Thymus (tissue), 11 donors: ENCODE results near the gene PDE4B. TPM values are rescaled to one million over a fixed set of nuclear protein-coding genes. Genes with fewer than 3 reads are reported as not detected.
"Not testable (repeated sequence)": the region's sequence is repeated elsewhere in the genome, so short reads cannot be mapped to it uniquely, and the experiment has no call there.

ENCODE experiments used
- DNase-seq, 9 donors: peaks; one replicate each; pipeline ENCODE4 v3.0.0-alpha.2; 2013; ENCODE audit warnings: low spot score in 9 of 9, low read depth in 6 of 9, missing footprints in 1 of 9
- H3K27ac ChIP-seq, 2 donors: one replicate each; pipeline ENCODE4 v1.5.1; 2013; ENCODE audit warnings: control low read depth in 1 of 2, low read depth in 1 of 2, low read length in 1 of 2, mild to moderate bottlenecking in 1 of 2, moderate library complexity in 1 of 2
- H3K27me3 ChIP-seq, 2 donors: one replicate each; pipeline ENCODE4 v1.5.1; 2013; ENCODE audit warnings: low read length in 1 of 2; ENCODE audit not compliant: control insufficient read depth in 2 of 2, insufficient read depth in 1 of 2
- H3K36me3 ChIP-seq, 2 donors: one replicate each; pipeline ENCODE4 v1.5.1; 2013; ENCODE audit warnings: low read length in 1 of 2, mild to moderate bottlenecking in 1 of 2, moderate library complexity in 1 of 2; ENCODE audit not compliant: control insufficient read depth in 2 of 2, insufficient read depth in 2 of 2
- H3K4me1 ChIP-seq, 2 donors: one replicate each; pipeline ENCODE4 v1.5.1; 2013; ENCODE audit warnings: low read length in 2 of 2; ENCODE audit not compliant: control insufficient read depth in 2 of 2, insufficient read depth in 2 of 2
- H3K4me3 ChIP-seq, 2 donors: one replicate each; pipeline ENCODE4 v1.5.1; 2013; ENCODE audit warnings: low read length in 2 of 2, control low read depth in 1 of 2, mild to moderate bottlenecking in 1 of 2
- H3K9me3 ChIP-seq, 2 donors: one replicate each; pipeline ENCODE4 v1.5.1; 2013; ENCODE audit warnings: low read length in 1 of 2, mild to moderate bottlenecking in 1 of 2; ENCODE audit not compliant: control insufficient read depth in 2 of 2, insufficient read depth in 1 of 2
- WGBS: extraction: QIAGEN DNeasy Blood & Tissue Kit; methylation state at CpG from one replicate; pipeline ENCODE4 v1.1.7; 2013; 5-methylcytosine and 5-hydroxymethylcytosine counted together
- polyA plus RNA-seq: library from polyadenylated mRNA; stranded (reverse); fragments of 200-250 nt; gene quantifications from one replicate; pipeline ENCODE4 v1.2.3, GENCODE V29; 2013
- total RNA-seq: library from RNA; stranded (reverse); fragments of 120-200 nt; gene quantifications from one replicate; pipeline ENCODE4 v1.2.4, GENCODE V29; 2013
- donor health status: healthy.

Gene PDE4B
- total and polyA plus RNA-seq, 2 donors: 9.9 to 10.9 TPM

- no peaks in the 10 kb centered on the region for H3K9me3 ChIP-seq
- DNase-seq: no peak
- 77% methylated on average over 3 of the region's 3 CpGs for WGBS
- no peak overlapping the region for H3K4me3 ChIP-seq
- H3K27ac ChIP-seq: no peak overlapping the region
- no peaks in the 10 kb centered on the region for H3K4me1 ChIP-seq
- H3K27me3 ChIP-seq: no peaks in the 10 kb centered on the region
- no peaks in the 10 kb centered on the region for H3K36me3 ChIP-seq
Observed at GRCh38 chr1:66316464-66317247, 524.0 kb downstream of the PDE4B start.

- WGBS: 76% methylated on average over 1 of the region's 1 CpG
Observed at GRCh38 chr1:66317248-66317515, 524.5 kb downstream of the PDE4B start.

GRCh38 chr1:66320231-66320630 is 527.5 kb downstream of the PDE4B start:
- Histone ChIP-seq H3K4me3 (no peak overlapping the region), H3K9me3 (no peaks in the 10 kb centered on the region), H3K27me3 (no peaks in the 10 kb centered on the region), H3K36me3 (no peaks in the 10 kb centered on the region), H3K27ac (no peak overlapping the region), H3K4me1 (no peaks in the 10 kb centered on the region)
- DNase-seq: no peak
- WGBS: 89% methylated on average over 1 of the region's 1 CpG

More at GRCh38 chr1:66317248-66317515, 524.5 kb downstream of the PDE4B start:
- DNase-seq: no peak
- Histone ChIP-seq H3K4me1 (no peaks in the 10 kb centered on the region), H3K27ac (no peak overlapping the region), H3K9me3 (no peaks in the 10 kb centered on the region), H3K27me3 (no peaks in the 10 kb centered on the region), H3K4me3 (no peak overlapping the region), H3K36me3 (no peaks in the 10 kb centered on the region)

GRCh38 chr1:66322462-66322861 is 529.8 kb downstream of the PDE4B start:
- not testable (repeated sequence) for H3K27me3 ChIP-seq, H3K27ac ChIP-seq
- WGBS: 92% methylated on average over 2 of the region's 2 CpGs

DNA sequence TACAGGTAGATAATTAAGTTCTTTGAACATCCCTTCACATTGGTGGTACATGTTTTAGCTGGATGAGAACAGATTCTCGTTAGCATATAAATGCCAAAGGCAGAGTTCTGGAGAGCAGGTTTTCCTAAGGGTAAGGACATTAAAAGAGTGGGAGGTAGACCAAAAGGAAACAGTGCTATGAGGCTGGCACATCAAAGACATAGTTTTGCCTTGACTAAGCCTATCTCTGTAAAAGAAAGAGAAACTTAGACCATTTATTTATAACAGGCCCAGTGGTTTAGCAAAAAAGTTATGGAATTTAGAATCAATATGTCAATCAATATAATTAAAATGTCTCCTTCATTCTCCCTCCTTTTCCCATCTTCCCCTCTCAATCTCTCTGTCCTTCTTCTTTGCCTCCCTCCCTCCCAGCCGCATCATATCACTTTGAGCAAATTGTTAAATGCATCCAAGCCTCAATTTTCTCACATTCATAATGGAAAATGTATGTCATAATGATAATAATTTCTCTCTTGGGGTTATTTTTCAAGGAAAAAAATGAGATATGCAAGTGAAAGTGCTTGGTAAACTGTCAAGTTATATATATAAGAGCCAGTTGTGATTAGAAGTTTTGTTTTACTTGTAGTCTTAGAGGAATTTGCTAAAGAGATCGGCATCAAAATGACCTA is 531.4 kb downstream of the PDE4B start:
- Histone ChIP-seq H3K27me3 (no peaks in the 10 kb centered on the region), H3K36me3 (no peaks in the 10 kb centered on the region), H3K9me3 (no peaks in the 10 kb centered on the region), H3K27ac (no peak overlapping the region), H3K4me3 (no peak overlapping the region), H3K4me1 (peaks cover 0 to 5% of the 10 kb centered on the region in 2 donors)
- no peak for DNase-seq
- 97% methylated on average over 3 of the region's 3 CpGs for WGBS

More at GRCh38 chr1:66322462-66322861, 529.8 kb downstream of the PDE4B start:
- not testable (repeated sequence) for H3K4me3 ChIP-seq, DNase-seq, H3K4me1 ChIP-seq, H3K9me3 ChIP-seq, H3K36me3 ChIP-seq

GRCh38 chr1:66325594-66326380 is 533.1 kb downstream of the PDE4B start:
- no peaks in the 10 kb centered on the region for H3K36me3 ChIP-seq
- no peak for DNase-seq
- 96% methylated on average over 5 of the region's 5 CpGs for WGBS
- H3K9me3 ChIP-seq: no peaks in the 10 kb centered on the region
- H3K27me3 ChIP-seq: no peaks in the 10 kb centered on the region
- H3K4me3 ChIP-seq: no peak overlapping the region
- peaks cover 7 to 10% of the 10 kb centered on the region in 2 donors for H3K4me1 ChIP-seq
- H3K27ac ChIP-seq: no peak overlapping the region

DNA sequence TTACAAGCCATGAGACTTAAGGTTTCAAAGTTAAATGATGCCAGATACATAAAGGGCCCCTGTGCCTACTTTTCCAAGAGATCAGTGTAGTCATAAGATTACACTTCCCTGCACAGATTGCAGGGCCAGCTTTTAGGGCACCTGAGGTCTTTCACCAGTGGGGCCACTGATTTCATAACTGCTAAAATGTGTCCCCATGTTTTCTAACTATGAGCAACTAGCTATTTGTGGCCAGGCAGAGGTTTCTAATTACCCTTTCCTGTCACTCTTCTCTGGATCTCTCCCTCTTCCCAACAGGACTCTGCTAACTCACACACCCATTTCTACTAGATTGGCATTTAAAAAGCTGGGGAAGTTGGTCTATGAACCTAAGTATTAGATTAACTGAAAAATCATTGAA is 534.2 kb downstream of the PDE4B start:
- Histone ChIP-seq H3K27ac (no peak overlapping the region), H3K9me3 (no peaks in the 10 kb centered on the region), H3K4me1 (peaks cover 11 to 15% of the 10 kb centered on the region in 2 donors), H3K4me3 (no peak overlapping the region), H3K27me3 (no peaks in the 10 kb centered on the region), H3K36me3 (no peaks in the 10 kb centered on the region)
- no peak for DNase-seq

GRCh38 chr1:66327588-66327987 is 534.9 kb downstream of the PDE4B start:
- no peaks in the 10 kb centered on the region for H3K36me3 ChIP-seq
- no peak for DNase-seq
- H3K27me3 ChIP-seq: no peaks in the 10 kb centered on the region
- WGBS: 79% methylated on average over 2 of the region's 2 CpGs
- no peaks in the 10 kb centered on the region for H3K9me3 ChIP-seq
- H3K4me3 ChIP-seq: no peak overlapping the region
- H3K27ac ChIP-seq: no peak overlapping the region
- H3K4me1 ChIP-seq: peaks cover 11 to 22% of the 10 kb centered on the region in 2 donors

- H3K27ac ChIP-seq: no peak overlapping the region
- H3K9me3 ChIP-seq: no peaks in the 10 kb centered on the region
- H3K4me1 ChIP-seq: peaks cover 11 to 27% of the 10 kb centered on the region in 2 donors
- no peak overlapping the region for H3K4me3 ChIP-seq
- no peak for DNase-seq
- H3K27me3 ChIP-seq: no peaks in the 10 kb centered on the region
- H3K36me3 ChIP-seq: no peaks in the 10 kb centered on the region
- 79% methylated on average over 3 of the region's 3 CpGs for WGBS
Observed at GRCh38 chr1:66328896-66329295, 536.2 kb downstream of the PDE4B start.
